Osteocyte (in vitro differentiated cells): ENCODE data around the gene AQP3. TPM values are rescaled to one million over a fixed set of nuclear protein-coding genes. Genes with fewer than 3 reads are reported as not detected.

ENCODE experiments used
- DNase-seq: peaks from one replicate; pipeline ENCODE4 v3.0.0; 2021; ENCODE audit warnings: mixed read lengths; ENCODE audit not compliant: unreplicated experiment; ENCODE audit errors: extremely low spot score
- H3K27ac Mint-ChIP-seq: one replicate; pipeline ENCODE4 v1.8.0; 2021; ENCODE audit warnings: mild to moderate bottlenecking, mixed read lengths; ENCODE audit not compliant: unreplicated experiment
- H3K27me3 Mint-ChIP-seq: one replicate; pipeline ENCODE4 v1.8.0; 2021; ENCODE audit warnings: mixed read lengths; ENCODE audit not compliant: unreplicated experiment
- H3K36me3 Mint-ChIP-seq: one replicate; pipeline ENCODE4 v1.8.0; 2021; ENCODE audit warnings: mixed read lengths; ENCODE audit not compliant: unreplicated experiment
- H3K4me1 Mint-ChIP-seq: one replicate; pipeline ENCODE4 v1.8.0; 2021; ENCODE audit warnings: mixed read lengths; ENCODE audit not compliant: unreplicated experiment
- H3K4me3 Mint-ChIP-seq: one replicate; pipeline ENCODE4 v1.8.0; 2021; ENCODE audit warnings: mild to moderate bottlenecking, moderate library complexity, mixed read lengths; ENCODE audit not compliant: unreplicated experiment
- H3K9me3 Mint-ChIP-seq: one replicate; pipeline ENCODE4 v1.8.0; 2021; ENCODE audit warnings: mixed read lengths; ENCODE audit not compliant: unreplicated experiment
- CTCF ChIP-seq: fragments of 200-600 bp; sonication (generic); IDR thresholded peaks from 2 replicates; pipeline ENCODE4 v1.5.0; 2021; ENCODE audit warnings: antibody characterized with exemption, mild to moderate bottlenecking, moderate library complexity
- total RNA-seq: library from RNA; stranded (reverse); gene quantifications from 2 replicates; pipeline ENCODE4 v1.2.1, GENCODE V29; 2021

The AQP3 gene
- total RNA-seq, 1 donor from 2014 or later = 0.86 TPM

DNA sequence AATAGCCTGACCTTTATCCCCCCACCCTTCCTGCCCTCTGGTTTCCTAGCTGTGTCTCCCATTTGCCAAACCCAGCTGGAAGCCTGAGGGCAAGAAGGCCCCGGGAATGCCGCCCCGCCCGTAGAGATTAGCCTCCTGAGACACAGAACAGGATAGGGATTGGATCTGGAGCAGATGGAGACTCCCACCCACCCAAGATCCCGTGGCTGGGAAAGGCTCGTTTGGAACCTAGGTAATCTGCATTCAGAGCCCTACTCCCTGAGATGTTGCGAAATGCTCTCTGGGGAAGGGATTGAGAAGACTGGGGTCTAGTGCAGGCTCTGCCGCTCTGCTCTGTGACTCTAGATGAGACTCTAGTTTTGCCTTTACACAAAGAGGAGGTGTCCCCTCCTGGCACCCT lies 10.9 kb downstream of the AQP3 start:
- H3K27ac Mint-ChIP-seq = no peak overlapping the region
- no peaks in the 10 kb centered on the region for H3K27me3 Mint-ChIP-seq
- H3K36me3 Mint-ChIP-seq = no peaks in the 10 kb centered on the region
- peaks cover 23% of the 10 kb centered on the region for H3K4me1 Mint-ChIP-seq
- no peak for DNase-seq
- H3K4me3 Mint-ChIP-seq = no peak overlapping the region
- no peak for TF ChIP-seq CTCF
- H3K9me3 Mint-ChIP-seq = no peaks in the 10 kb centered on the region

- Mint-ChIP-seq H3K4me1 (peaks cover 20% of the 10 kb centered on the region), H3K27ac (no peak overlapping the region), H3K36me3 (no peaks in the 10 kb centered on the region), H3K4me3 (no peak overlapping the region), H3K27me3 (no peaks in the 10 kb centered on the region), H3K9me3 (no peaks in the 10 kb centered on the region)
- no peak for DNase-seq
- TF ChIP-seq CTCF = no peak
Observed at GRCh38 chr9:33435821-33436277, 11.5 kb downstream of the AQP3 start.

DNA sequence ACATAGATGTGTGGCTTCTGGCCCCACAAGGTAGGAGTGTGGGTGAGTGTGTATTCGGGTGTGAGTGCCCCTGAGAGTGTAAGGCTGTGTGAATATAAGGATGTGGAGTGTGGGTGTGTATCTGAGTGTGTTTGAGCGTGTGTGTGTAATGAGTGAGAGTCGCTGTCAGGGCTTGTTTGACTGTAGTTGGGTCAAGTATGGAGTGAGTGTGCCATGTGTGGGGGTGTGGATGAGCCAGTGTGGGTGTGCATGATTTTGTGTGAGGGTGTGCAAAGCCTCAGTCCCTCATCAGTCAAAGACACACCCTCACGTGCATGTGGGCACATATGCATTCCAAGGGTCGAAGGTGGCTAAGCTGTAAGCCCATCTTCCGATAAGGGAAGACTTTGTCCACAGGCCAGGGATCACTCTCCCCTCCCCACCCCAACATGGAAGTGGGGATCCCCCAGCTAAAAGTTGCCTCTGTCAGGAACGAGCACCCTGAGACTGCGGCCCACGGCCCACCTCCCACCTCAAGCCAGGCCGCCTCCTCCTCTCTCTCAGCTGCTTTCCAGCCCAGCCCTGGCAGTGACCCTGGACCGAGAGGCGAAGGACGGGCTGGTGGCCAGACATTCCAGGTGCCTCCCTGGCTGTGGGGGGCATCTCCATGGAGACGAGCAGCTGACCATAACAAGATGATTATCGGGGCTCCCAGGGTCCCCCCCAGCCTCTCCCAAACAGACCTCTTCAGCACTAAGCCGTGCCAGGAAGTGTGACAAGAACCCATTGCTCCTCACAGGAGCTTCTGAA lies 12.9 kb downstream of the AQP3 start:
- no peak for TF ChIP-seq CTCF
- Mint-ChIP-seq H3K36me3 (no peaks in the 10 kb centered on the region), H3K27ac (no peak overlapping the region), H3K4me3 (no peak overlapping the region), H3K9me3 (no peaks in the 10 kb centered on the region), H3K27me3 (no peaks in the 10 kb centered on the region), H3K4me1 (peaks cover 13% of the 10 kb centered on the region)
- no peak for DNase-seq

- DNase-seq = no peak
- no peaks in the 10 kb centered on the region for H3K36me3 Mint-ChIP-seq
- no peaks in the 10 kb centered on the region for H3K9me3 Mint-ChIP-seq
- H3K27ac Mint-ChIP-seq = no peak overlapping the region
- no peak overlapping the region for H3K4me3 Mint-ChIP-seq
- TF ChIP-seq CTCF = no peak
- H3K4me1 Mint-ChIP-seq = peaks cover 11% of the 10 kb centered on the region
- H3K27me3 Mint-ChIP-seq = no peaks in the 10 kb centered on the region
Observed at GRCh38 chr9:33433871-33434270, 13.5 kb downstream of the AQP3 start.

DNA sequence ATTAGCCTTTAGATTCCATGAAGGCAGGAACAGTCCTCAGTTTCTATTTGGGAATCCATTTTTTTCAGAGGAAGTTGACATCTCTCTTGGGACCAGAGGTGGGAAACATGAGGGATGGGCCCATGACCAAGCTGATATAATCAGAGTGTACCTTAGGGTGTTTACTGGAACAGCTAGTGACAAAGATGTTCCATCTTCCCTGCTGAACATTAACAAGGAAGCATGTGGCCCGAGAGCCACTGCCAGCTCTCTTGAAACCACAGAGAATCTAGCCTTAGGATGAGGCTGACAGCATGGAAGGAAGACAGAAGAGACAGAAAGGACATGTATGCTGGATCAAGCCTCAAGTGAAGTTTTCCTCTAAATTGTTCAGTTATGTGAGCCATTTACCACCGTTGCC lies 16.0 kb downstream of the AQP3 start:
- no peak for DNase-seq
- no peaks in the 10 kb centered on the region for H3K9me3 Mint-ChIP-seq

More for the DNA sequence above, 16.0 kb downstream of the AQP3 start:
- H3K4me1 Mint-ChIP-seq = peaks cover 5% of the 10 kb centered on the region
- H3K4me3 Mint-ChIP-seq = no peak overlapping the region
- no peak for TF ChIP-seq CTCF
- no peak overlapping the region for H3K27ac Mint-ChIP-seq
- H3K27me3 Mint-ChIP-seq = no peaks in the 10 kb centered on the region
- no peaks in the 10 kb centered on the region for H3K36me3 Mint-ChIP-seq
